GM12878 (cell line): ENCODE data around the gene MAD2L1BP. TPM values are rescaled to one million over a fixed set of nuclear protein-coding genes. Genes with fewer than 3 reads are reported as not detected.

Source experiments
- ATAC-seq: fragments of 200-7000 bp; cut with Tn5 transposase; 3 replicates; pipeline ENCODE4 v1.9.1; 2020; ENCODE audit warnings: mild to moderate bottlenecking, moderate library complexity
- BruUV-seq: library from RNA; stranded (reverse); fragments of 400-500 nt; replicated peaks from 2 replicates; lab custom pipeline; 2021; lab: Mats Ljungman, UMichigan
- CTCF ChIA-PET: fragments of 300-600 bp; sonication (Branson Sonifier 250); formaldehyde crosslinking; extraction: SDS; loops from one replicate; lab custom pipeline; 2021; ENCODE audit warnings: inconsistent platforms; lab: Yijun Ruan, JAX
- POLR2A ChIA-PET: fragments of 350-600 bp; formaldehyde crosslinking; extraction: SDS; loops from one replicate; lab custom pipeline; 2021; ENCODE audit warnings: inconsistent platforms; lab: Charles Lee
- RAD21 ChIA-PET: fragments of 300-600 bp; sonication (Branson Sonifier 250); formaldehyde crosslinking; loops from one replicate; lab custom pipeline; 2023; ENCODE audit warnings: antibody characterized with exemption; ENCODE audit not compliant: unreplicated experiment; lab: Charles Lee
- SMC1A ChIA-PET: fragments of 300-600 bp; sonication (Branson Sonifier 250); formaldehyde crosslinking; loops from one replicate; lab custom pipeline; 2023; ENCODE audit not compliant: unreplicated experiment, uncharacterized antibody; lab: Charles Lee
- DNase-seq: peaks from one replicate; pipeline ENCODE4 v3.0.0-alpha.2; 2011; ENCODE audit warnings: low read depth, low spot score
- FAIRE-seq: peaks from 3 replicates; lab custom pipeline; 2011; peaks lifted over from hg19 to GRCh38; lab: Jason Lieb, UNC
- H2AFZ ChIP-seq: 2 replicates; pipeline ENCODE4 v1.6.0; 2011; ENCODE audit warnings: low read depth, low read length, control low read depth; ENCODE audit not compliant: control insufficient read depth
- H3K27ac ChIP-seq: 2 replicates; pipeline ENCODE4 v1.5.1; 2011; ENCODE audit warnings: control low read depth; ENCODE audit not compliant: control insufficient read depth, insufficient read depth
- H3K27me3 ChIP-seq, 2 experiments: replicated peaks in 1 of 2; 2 replicates each; pipeline versions ENCODE4 v1.6.0 to v1.6.1; 2011; ENCODE audit warnings: low read length in 1 of 2; ENCODE audit not compliant: control insufficient read depth in 2 of 2, insufficient read depth in 2 of 2
- H3K36me3 ChIP-seq, 2 experiments: 2 replicates each; pipeline ENCODE4 v1.5.1; 2011; ENCODE audit warnings: low read length in 1 of 2; ENCODE audit not compliant: control insufficient read depth in 2 of 2, insufficient read depth in 2 of 2
- H3K4me1 ChIP-seq: 2 replicates; pipeline ENCODE4 v1.6.1; 2011; ENCODE audit warnings: mild to moderate bottlenecking, low read length, moderate library complexity, mixed read lengths; ENCODE audit not compliant: control insufficient read depth, insufficient read depth
- H3K4me2 ChIP-seq: 2 replicates; pipeline ENCODE4 v1.6.0; 2011; ENCODE audit warnings: control low read depth; ENCODE audit not compliant: control insufficient read depth, insufficient read depth
- H3K4me3 ChIP-seq: fragments of 200-600 bp; sonication (generic); 2 replicates; pipeline ENCODE4 v1.5.1; 2016
- H3K79me2 ChIP-seq: 2 replicates; pipeline ENCODE4 v1.6.0; 2011; ENCODE audit warnings: low read length; ENCODE audit not compliant: control insufficient read depth, insufficient read depth
- H3K9ac ChIP-seq: 2 replicates; pipeline ENCODE4 v1.8.0; 2011; ENCODE audit warnings: low read length, control low read depth, mixed read lengths; ENCODE audit not compliant: control insufficient read depth, insufficient read depth
- H3K9me3 ChIP-seq: replicated peaks from 3 replicates; pipeline ENCODE4 v1.5.1; 2011; ENCODE audit warnings: mild to moderate bottlenecking, low read length; ENCODE audit not compliant: control insufficient read depth, insufficient read depth
- H4K20me1 ChIP-seq: 2 replicates; pipeline ENCODE4 v1.6.0; 2011; ENCODE audit not compliant: control insufficient read depth, insufficient read depth
- BHLHE40 ChIP-seq, 2 experiments: fragments of 450-650 bp in 1 of 2; IDR thresholded peaks; 2 replicates each; pipeline ENCODE4 v1.6.1; 2011 to 2017; ENCODE audit warnings: low read depth in 2 of 2, borderline replicate concordance in 1 of 2, improper control_type of control experiment in 1 of 2, low read length in 1 of 2, mild to moderate bottlenecking in 1 of 2
- CBX5 ChIP-seq: sonication (generic); IDR thresholded peaks from 2 replicates; pipeline ENCODE4 v1.6.1; 2016; ENCODE audit warnings: low read depth, moderate library complexity, mild to moderate bottlenecking, inconsistent platforms
- CREB1 ChIP-seq: IDR thresholded peaks from 2 replicates; pipeline ENCODE4 v1.6.1; 2012; ENCODE audit warnings: low read depth, mild to moderate bottlenecking, inconsistent platforms
- EZH2 ChIP-seq: IDR thresholded peaks from 2 replicates; pipeline ENCODE4 v1.6.1; 2012; ENCODE audit warnings: low read depth, mild to moderate bottlenecking, control low read depth, inconsistent platforms, low read length, borderline replicate concordance; ENCODE audit not compliant: control insufficient read depth
- GATAD2B ChIP-seq: fragments of 450-650 bp; conservative IDR thresholded peaks from 2 replicates; pipeline ENCODE4 v1.6.1; 2017; ENCODE audit warnings: low read depth, mild to moderate bottlenecking, moderate library complexity
- HDAC6 ChIP-seq: fragments of 200-600 bp; sonication (generic); IDR thresholded peaks from one replicate; pipeline ENCODE4 v1.8.0; 2017; ENCODE audit warnings: antibody characterized with exemption; ENCODE audit not compliant: unreplicated experiment
- IKZF1 ChIP-seq: fragments of 450-650 bp; conservative IDR thresholded peaks from 2 replicates; pipeline ENCODE4 v1.6.1; 2017; ENCODE audit warnings: antibody characterized with exemption, mild to moderate bottlenecking
- IRF5 ChIP-seq: fragments of 450-650 bp; IDR thresholded peaks from 2 replicates; pipeline ENCODE4 v1.6.1; 2017; ENCODE audit warnings: borderline replicate concordance
- KDM1A ChIP-seq: fragments of 200-600 bp; sonication (generic); IDR thresholded peaks from 2 replicates; pipeline ENCODE4 v1.6.1; 2016; ENCODE audit warnings: borderline replicate concordance
- PBX3 ChIP-seq: IDR thresholded peaks from 2 replicates; pipeline ENCODE4 v1.6.1; 2011; ENCODE audit warnings: mild to moderate bottlenecking, low read depth, low read length, moderate library complexity; ENCODE audit not compliant: insufficient replicate concordance
- RB1 ChIP-seq: fragments of 450-650 bp; formaldehyde crosslinking; IDR thresholded peaks from 2 replicates; pipeline ENCODE4 v1.6.1; 2017; ENCODE audit warnings: mild to moderate bottlenecking, borderline replicate concordance
- RELB ChIP-seq: fragments of 450-650 bp; IDR thresholded peaks from 2 replicates; pipeline ENCODE4 v1.6.1; 2017; ENCODE audit warnings: low read depth, mild to moderate bottlenecking, moderate library complexity
- REST ChIP-seq: IDR thresholded peaks from 2 replicates; pipeline ENCODE4 v1.6.1; 2012; ENCODE audit warnings: mild to moderate bottlenecking, low read depth, low read length
- SMAD1 ChIP-seq: fragments of 450-650 bp; IDR thresholded peaks from 2 replicates; pipeline ENCODE4 v1.6.1; 2018; ENCODE audit warnings: mild to moderate bottlenecking, low read depth; ENCODE audit not compliant: partially characterized antibody
- SP1 ChIP-seq: IDR thresholded peaks from one replicate; pipeline ENCODE4 v1.6.1; 2011; ENCODE audit warnings: low read depth, low read length
- YY1 ChIP-seq: IDR thresholded peaks from 2 replicates; pipeline ENCODE4 v1.6.1; 2011; ENCODE audit warnings: low read depth, mild to moderate bottlenecking, low read length
- WGBS: methylation state at CpG from one replicate; pipeline ENCODE4 v1.1.6; 2016; ENCODE audit warnings: low lambda C conversion rate; ENCODE audit not compliant: insufficient replicate concordance, insufficient coverage; ENCODE audit errors: missing lambda C conversion rate; 5-methylcytosine and 5-hydroxymethylcytosine counted together
- in situ Hi-C: fragments of 300-500 bp; cut with MboI; formaldehyde crosslinking; loops from 9 replicates; pipeline ENCODE4 v1.14.3; 2018; ENCODE audit warnings: mixed read lengths
- intact Hi-C: fragments of 100-400 bp; cut with micrococcal nuclease; formaldehyde crosslinking; loops from one replicate; pipeline ENCODE4 v1.14.2; 2022; ENCODE audit not compliant: unreplicated experiment
- polyA plus RNA-seq, 11 experiments: library from polyadenylated mRNA; depleted of rRNA in 4 of 11; unstranded in 6 of 11; stranded (reverse) in 5 of 11; fragments of >200 nt; fragmentation: Nextera tagmentation in 4 of 11; fragmentation: Illumina TruSeq in 1 of 11; extraction: Ambion mirVana in 4 of 11; extraction: Trizol in 1 of 11; gene quantifications; 1 replicate in 1 of 11; 2 replicates in 10 of 11; pipeline versions ENCODE4 v1.2.1 to v1.2.3, GENCODE V29; 2011 to 2016; ENCODE audit warnings: inconsistent platforms in 2 of 11, missing spikeins in 2 of 11, low read depth in 1 of 11
- total RNA-seq, 4 experiments: library from RNA; depleted of rRNA in 3 of 4; stranded (reverse); fragments of >200 nt in 3 of 4; fragmentation: Illumina TruSeq in 1 of 4; extraction: Trizol in 1 of 4; gene quantifications; 2 replicates each; pipeline versions ENCODE4 v1.2.1 to v1.2.3, GENCODE V29; 2013 to 2021

Gene MAD2L1BP
- total and polyA plus RNA-seq, 10 of the 15 experiments (the other 5 are each of a cell fraction or from before 2014, with no cell fraction given): 39.2 to 155 (median 60.3) TPM

GRCh38 chr6:43609402-43609801, 26.2 kb upstream of the MAD2L1BP start:
- SMC1A ChIA-PET: interaction anchor here (0.8 to 1.6 kb wide), 5 partner anchors 12 to 159 kb away, joined by 3 to 6 read pairs (median 5); no protein-coding TSS in a partner anchor
- Histone ChIP-seq H3K4me1 (no peaks in the 10 kb centered on the region), H3K36me3 (peaks cover 16 to 43% of the 10 kb centered on the region in 2 experiments), H3K27ac (no peak overlapping the region), H3K4me3 (no peak overlapping the region), H3K79me2 (no peaks in the 10 kb centered on the region), H3K9me3 (no peaks in the 10 kb centered on the region), H3K9ac (no peak overlapping the region), H3K4me2 (no peak overlapping the region), H3K27me3 (no peaks in the 10 kb centered on the region), H4K20me1 (no peaks in the 10 kb centered on the region), H2AFZ (no peak overlapping the region)
- WGBS: 86% methylated on average over 1 of the region's 1 CpG
- POLR2A ChIA-PET: interaction anchor here (0.6 to 1.1 kb wide), 2 partner anchors 73 to 161 kb away, joined by 3 to 5 read pairs; no protein-coding TSS in a partner anchor
- ATAC-seq: no peak
- RAD21 ChIA-PET: interaction anchor here (0.8 to 1.4 kb wide), 3 partner anchors 18 to 470 kb away, joined by 3 to 5 read pairs (median 3); no protein-coding TSS in a partner anchor
- no peak for FAIRE-seq
- TF ChIP-seq RELB: no peak
- no peak for TF ChIP-seq SP1
- no peak for TF ChIP-seq HDAC6
- TF ChIP-seq GATAD2B: no peak
- no peak for TF ChIP-seq IRF5
- no peak for TF ChIP-seq REST
- no peak for TF ChIP-seq RB1
- no peak for TF ChIP-seq PBX3
- no peak for TF ChIP-seq YY1
- no peak for TF ChIP-seq CBX5
- TF ChIP-seq BHLHE40 (IDR thresholded peaks at IDR 0.05; ENCODE audit: borderline replicate concordance in 1 of 2, low read depth in 2 of 2, low read length in 1 of 2): no peak
- TF ChIP-seq SMAD1: no peak
- no peak for TF ChIP-seq EZH2
- TF ChIP-seq KDM1A: no peak
- TF ChIP-seq IKZF1: no peak
- TF ChIP-seq CREB1: no peak
- no peak for DNase-seq
- in situ Hi-C loops: no loop called here
- BruUV-seq: no TSS peak
- intact Hi-C loops: no loop called here
- CTCF ChIA-PET: interaction anchor here (0.5 to 4.7 kb wide), 28 partner anchors 9 to 704 kb away, joined by 3 to 42 read pairs (median 6); partner anchors contain the start of genes GTPBP2, MRPS18A, POLH and XPO5
